Pancreas (tissue), 10 donors: ENCODE results near the gene APOL1. TPM values are rescaled to one million over a fixed set of nuclear protein-coding genes. Genes with fewer than 3 reads are reported as not detected.
"Not testable (repeated sequence)": the region's sequence is repeated elsewhere in the genome, so short reads cannot be mapped to it uniquely, and the experiment has no call there.

Experiments
- ATAC-seq, 4 donors: fragments of 200-7000 bp; cut with Tn5 transposase; one replicate each; pipeline versions ENCODE4 v1.8.0 to v1.9.1; 2020; ENCODE audit warnings: mild to moderate bottlenecking in 4 of 4, moderate library complexity in 4 of 4
- DNase-seq, 6 donors: peaks; one replicate each; pipeline ENCODE4 v3.0.0-alpha.2; 2020
- FAIRE-seq: peaks from 2 replicates; lab custom pipeline; 2012; peaks lifted over from hg19 to GRCh38; lab: Jason Lieb, UNC
- H3K27ac ChIP-seq, 4 donors: fragments of 200-600 bp; sonication (generic); 1 replicate in 3 of 4; 2 replicates in 1 of 4; pipeline versions ENCODE4 v1.5.0 to v1.8.0; 2020
- H3K27me3 ChIP-seq, 4 donors: fragments of 200-600 bp; one replicate each; pipeline ENCODE4 v1.8.0; 2021
- H3K36me3 ChIP-seq, 3 donors: fragments of 200-600 bp; sonication (generic) in 1 of 3; one replicate each; pipeline versions ENCODE4 v1.5.0 to v1.8.0; 2020 to 2021
- H3K4me1 ChIP-seq, 3 donors: fragments of 200-600 bp; one replicate each; pipeline ENCODE4 v1.8.0; 2021
- H3K4me3 ChIP-seq, 4 donors: fragments of 200-600 bp; sonication (generic) in 2 of 4; one replicate each; pipeline versions ENCODE4 v1.5.0 to v1.8.0; 2020 to 2021
- H3K9me3 ChIP-seq, 4 donors: fragments of 200-600 bp; one replicate each; pipeline ENCODE4 v1.8.0; 2021
- WGBS, 2 donors: extraction: QIAGEN DNeasy Blood & Tissue Kit; methylation state at CpG; one replicate each; pipeline ENCODE4 v1.1.7; 2013; 5-methylcytosine and 5-hydroxymethylcytosine counted together
- intact Hi-C, 3 donors: fragments of 100-400 bp; cut with DNase I; formaldehyde crosslinking; loops; one replicate each; pipeline versions ENCODE4 v1.11.1 to v1.14.2; 2022
- polyA plus RNA-seq, 2 donors: library from polyadenylated mRNA; stranded (reverse); fragments of 200-250 nt; gene quantifications; one replicate each; pipeline ENCODE4 v1.2.3, GENCODE V29; 2013
- total RNA-seq, 6 donors: library from RNA; stranded (reverse); fragmentation: NEBNext Ultra II Directional in 4 of 6; extraction: Animal tissue kit (Norgen Biotek cat#: 25700) in 4 of 6; gene quantifications; one replicate each; pipeline versions ENCODE4 v1.2.1 to v1.2.4, GENCODE V29; 2021 to 2023
- TF ChIP-seq, protein P1 (sequence below), 4 donors: fragments of 200-600 bp; sonication (generic) in 3 of 4; IDR thresholded peaks; one replicate each; pipeline versions ENCODE4 v1.5.0 to v1.8.0; 2021; ENCODE audit warnings: antibody characterized with exemption in 4 of 4
- donor health status: healthy with polysubstance abuse.
- donor health status: DM: no; HTN: no; CAD: no; lungs with moderate emphysema.
- donor health status: DM: no; HTN: no; CAD: no.
- donor health status: control.
- donor health status: control.
- donor health status: Bipolar disorder and iron deficiency.
- donor health status: DM: yes; HTN: yes; CAD: no.
- donor health status: DM: no; HTN: no; CAD: no.
- donor health status: DM: no; HTN: no; CAD: no.
- donor health status: DM: yes; HTN: yes; CAD: no.

The APOL1 gene
- total and polyA plus RNA-seq, 8 donors, result 3.2 to 25.5 (median 5.5) TPM

DNA sequence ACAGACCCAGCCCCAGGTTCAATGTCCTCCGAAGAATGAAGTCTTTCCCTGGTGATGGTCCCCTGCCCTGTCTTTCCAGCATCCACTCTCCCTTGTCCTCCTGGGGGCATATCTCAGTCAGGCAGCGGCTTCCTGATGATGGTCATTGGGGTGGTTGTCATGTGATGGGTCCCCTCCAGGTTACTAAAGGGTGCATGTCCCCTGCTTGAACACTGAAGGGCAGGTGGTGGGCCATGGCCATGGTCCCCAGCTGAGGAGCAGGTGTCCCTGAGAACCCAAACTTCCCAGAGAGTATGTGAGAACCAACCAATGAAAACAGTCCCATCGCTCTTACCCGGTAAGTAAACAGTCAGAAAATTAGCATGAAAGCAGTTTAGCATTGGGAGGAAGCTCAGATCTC, 14.1 kb downstream of the APOL1 start:
- intact Hi-C loops, result no loop called here
- DNase-seq (no peak), FAIRE-seq (no peak)

DNA sequence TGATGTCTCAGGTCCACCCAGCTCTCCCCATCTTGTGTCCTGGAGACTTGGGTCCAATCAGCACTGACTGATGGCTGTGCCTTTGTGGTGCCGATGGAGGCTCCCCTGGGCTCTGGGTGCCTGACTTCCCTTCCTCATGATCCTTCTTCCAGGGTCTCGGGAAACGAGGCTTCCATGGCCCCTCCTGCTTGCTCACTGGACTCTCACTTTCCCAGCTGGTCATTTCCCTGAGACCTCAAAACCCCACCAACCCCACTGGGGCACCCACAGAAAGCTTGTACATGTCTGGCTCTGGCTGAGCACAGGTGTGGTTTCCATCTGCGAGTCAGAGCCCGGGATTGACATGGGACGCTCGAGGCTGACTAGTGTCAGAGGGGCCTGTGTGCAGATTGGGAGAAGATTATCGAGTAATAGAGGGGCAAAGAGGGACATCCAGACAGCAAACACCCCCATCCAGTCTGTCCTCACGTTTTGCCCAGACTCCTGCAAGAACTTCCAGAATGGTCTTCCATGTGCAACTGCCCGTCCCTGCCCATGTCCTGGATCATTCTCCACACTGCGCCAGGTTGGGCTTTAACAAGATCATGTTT, 15.1 kb downstream of the APOL1 start:
- no peaks in the 10 kb centered on the region for H3K27me3 ChIP-seq
- ATAC-seq, result no peak
- no peak for DNase-seq
- 83 to 86% methylated on average over 11 of the region's 11 CpGs for WGBS, 2 donors
- FAIRE-seq, result no peak
- intact Hi-C loops, result no loop called here
- no peaks in the 10 kb centered on the region for H3K9me3 ChIP-seq
- no peaks in the 10 kb centered on the region for H3K4me1 ChIP-seq
- TF ChIP-seq, protein P1, sequence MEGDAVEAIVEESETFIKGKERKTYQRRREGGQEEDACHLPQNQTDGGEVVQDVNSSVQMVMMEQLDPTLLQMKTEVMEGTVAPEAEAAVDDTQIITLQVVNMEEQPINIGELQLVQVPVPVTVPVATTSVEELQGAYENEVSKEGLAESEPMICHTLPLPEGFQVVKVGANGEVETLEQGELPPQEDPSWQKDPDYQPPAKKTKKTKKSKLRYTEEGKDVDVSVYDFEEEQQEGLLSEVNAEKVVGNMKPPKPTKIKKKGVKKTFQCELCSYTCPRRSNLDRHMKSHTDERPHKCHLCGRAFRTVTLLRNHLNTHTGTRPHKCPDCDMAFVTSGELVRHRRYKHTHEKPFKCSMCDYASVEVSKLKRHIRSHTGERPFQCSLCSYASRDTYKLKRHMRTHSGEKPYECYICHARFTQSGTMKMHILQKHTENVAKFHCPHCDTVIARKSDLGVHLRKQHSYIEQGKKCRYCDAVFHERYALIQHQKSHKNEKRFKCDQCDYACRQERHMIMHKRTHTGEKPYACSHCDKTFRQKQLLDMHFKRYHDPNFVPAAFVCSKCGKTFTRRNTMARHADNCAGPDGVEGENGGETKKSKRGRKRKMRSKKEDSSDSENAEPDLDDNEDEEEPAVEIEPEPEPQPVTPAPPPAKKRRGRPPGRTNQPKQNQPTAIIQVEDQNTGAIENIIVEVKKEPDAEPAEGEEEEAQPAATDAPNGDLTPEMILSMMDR (IDR thresholded peaks at IDR 0.05), result no peak
- no peak overlapping the region for H3K27ac ChIP-seq
- no peaks in the 10 kb centered on the region for H3K36me3 ChIP-seq
- no peak overlapping the region for H3K4me3 ChIP-seq

More for the DNA sequence above, 14.1 kb downstream of the APOL1 start:
- Histone ChIP-seq H3K4me3 (no peak overlapping the region), H3K36me3 (no peaks in the 10 kb centered on the region), H3K27ac (no peak overlapping the region), H3K27me3 (no peaks in the 10 kb centered on the region), H3K4me1 (no peaks in the 10 kb centered on the region), H3K9me3 (no peaks in the 10 kb centered on the region)
- TF ChIP-seq, protein P1 (IDR thresholded peaks at IDR 0.05), result no peak
- 86 to 87% methylated on average over 4 of the region's 4 CpGs for WGBS, 2 donors
- no peak for ATAC-seq

DNA sequence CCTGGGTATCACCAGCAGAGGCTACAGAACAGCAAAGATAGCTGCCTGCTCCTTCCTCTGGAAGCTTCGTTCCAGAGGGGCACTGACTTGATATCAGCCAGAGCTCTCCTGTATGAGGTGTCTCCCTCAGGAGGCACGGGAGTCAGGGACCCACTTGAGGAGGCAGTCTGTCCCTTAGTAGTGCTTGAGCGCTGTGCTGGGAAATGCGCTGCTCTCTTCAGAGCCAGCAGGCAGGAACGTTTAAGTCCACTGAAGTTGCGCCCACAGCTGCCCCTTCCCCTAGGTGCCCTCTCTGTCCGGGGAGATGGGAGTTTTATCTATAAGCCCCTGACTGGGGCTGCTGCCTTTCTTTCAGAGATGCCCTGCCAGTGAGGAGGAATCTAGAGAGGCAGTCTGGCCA, 18.3 kb downstream of the APOL1 start:
- not testable (repeated sequence) for H3K36me3 ChIP-seq, FAIRE-seq, DNase-seq, H3K4me1 ChIP-seq, ATAC-seq, H3K4me3 ChIP-seq, H3K27ac ChIP-seq, H3K9me3 ChIP-seq, H3K27me3 ChIP-seq
- intact Hi-C loops, result loop anchor here in 1 of 3 donors (10.0 kb wide), 1 partner anchor 76 kb away; no protein-coding TSS in a partner anchor
- WGBS, 2 donors, result 66 to 72% methylated on average over 7 of the region's 7 CpGs

DNA sequence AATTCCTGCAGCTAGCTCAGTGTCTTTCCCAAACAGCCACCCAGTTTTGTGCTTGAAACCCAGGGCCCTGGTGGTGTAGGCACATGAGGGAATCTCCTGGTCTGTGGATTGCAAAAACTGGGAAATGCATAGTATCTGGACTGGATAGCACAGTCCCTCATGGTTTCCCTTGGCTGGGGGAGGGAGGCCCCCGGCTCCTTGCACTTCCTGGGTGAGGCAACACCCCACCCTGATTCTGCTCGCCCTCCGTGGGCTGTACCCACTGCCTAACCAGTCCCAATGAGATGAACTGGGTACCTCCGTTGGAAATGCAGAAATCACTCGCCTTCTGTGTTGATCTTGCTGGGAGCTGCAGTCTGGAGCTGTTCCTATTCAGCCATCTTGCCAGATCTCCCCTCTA, 19.0 kb downstream of the APOL1 start:
- not testable (repeated sequence) for H3K27ac ChIP-seq, H3K9me3 ChIP-seq, DNase-seq, H3K27me3 ChIP-seq, FAIRE-seq, H3K4me3 ChIP-seq, H3K36me3 ChIP-seq, ATAC-seq, H3K4me1 ChIP-seq
- intact Hi-C loops, result loop anchor here in 1 of 3 donors (10.0 kb wide), 1 partner anchor 77 kb away; no protein-coding TSS in a partner anchor
- WGBS, 2 donors, result 70 to 85% methylated on average over 5 of the region's 5 CpGs

DNA sequence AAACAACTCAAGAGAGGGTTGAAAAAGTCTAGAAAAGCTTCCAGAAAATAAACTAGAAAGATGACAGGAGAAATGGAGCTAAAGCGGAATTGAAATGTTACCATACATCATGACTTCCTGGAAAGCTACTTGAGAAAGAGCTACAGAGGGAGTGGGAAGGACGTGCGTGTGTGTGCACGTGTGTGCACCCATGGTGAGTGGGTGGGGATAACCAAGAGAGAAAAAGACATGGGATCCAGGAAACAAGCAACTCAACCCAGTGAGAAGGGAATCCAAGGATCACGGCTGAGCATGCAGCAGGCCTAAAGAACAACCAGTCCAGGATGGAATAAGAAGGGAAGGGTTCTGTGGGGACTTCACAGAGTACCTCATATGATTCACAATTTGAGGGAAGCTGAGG, 21.6 kb downstream of the APOL1 start:
- FAIRE-seq (no peak), DNase-seq (no peak), ATAC-seq (no peak)
- no peaks in the 10 kb centered on the region for H3K27me3 ChIP-seq
- no peaks in the 10 kb centered on the region for H3K36me3 ChIP-seq
- intact Hi-C loops, result loop anchor here in 1 of 3 donors (10.0 kb wide), 1 partner anchor 80 kb away; no protein-coding TSS in a partner anchor
- H3K27ac ChIP-seq, result no peak overlapping the region
- H3K4me3 ChIP-seq, result no peak overlapping the region
- H3K4me1 ChIP-seq, result no peaks in the 10 kb centered on the region
- WGBS, 2 donors, result 77 to 94% methylated on average over 5 of the region's 5 CpGs
- TF ChIP-seq, protein P1 (IDR thresholded peaks at IDR 0.05), result no peak
- H3K9me3 ChIP-seq, result no peaks in the 10 kb centered on the region
